22Rv1 (cell line): ENCODE data around the gene EVI5L.

Source experiments
- ZFX ChIP-seq: fragments of 450-650 bp; IDR thresholded peaks from 2 replicates; pipeline ENCODE4 v1.6.1; 2017; ENCODE audit warnings: antibody characterized with exemption, borderline replicate concordance
- TF ChIP-seq, protein P1 (sequence below): fragments of 450-650 bp; IDR thresholded peaks from 2 replicates; pipeline ENCODE4 v1.5.1; 2017; ENCODE audit warnings: mild to moderate bottlenecking

DNA sequence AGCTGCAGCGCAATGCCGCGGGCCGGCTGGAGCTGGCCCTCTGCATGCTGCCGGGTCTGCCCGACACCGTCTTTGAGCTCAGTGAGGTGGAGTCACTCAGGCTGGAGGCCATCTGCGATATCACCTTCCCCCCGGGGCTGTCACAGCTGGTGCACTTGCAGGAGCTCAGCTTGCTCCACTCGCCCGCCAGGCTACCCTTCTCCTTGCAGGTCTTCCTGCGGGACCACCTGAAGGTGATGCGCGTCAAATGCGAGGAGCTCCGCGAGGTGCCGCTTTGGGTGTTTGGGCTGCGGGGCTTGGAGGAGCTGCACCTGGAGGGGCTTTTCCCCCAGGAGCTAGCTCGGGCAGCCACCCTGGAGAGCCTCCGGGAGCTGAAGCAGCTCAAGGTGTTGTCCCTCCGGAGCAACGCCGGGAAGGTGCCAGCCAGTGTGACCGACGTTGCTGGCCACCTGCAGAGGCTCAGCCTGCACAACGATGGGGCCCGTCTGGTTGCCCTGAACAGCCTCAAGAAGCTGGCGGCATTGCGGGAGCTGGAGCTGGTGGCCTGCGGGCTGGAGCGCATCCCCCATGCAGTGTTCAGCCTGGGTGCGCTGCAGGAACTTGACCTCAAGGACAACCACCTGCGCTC is 69.8 kb downstream of the EVI5L start:
- TF ChIP-seq, protein P1, sequence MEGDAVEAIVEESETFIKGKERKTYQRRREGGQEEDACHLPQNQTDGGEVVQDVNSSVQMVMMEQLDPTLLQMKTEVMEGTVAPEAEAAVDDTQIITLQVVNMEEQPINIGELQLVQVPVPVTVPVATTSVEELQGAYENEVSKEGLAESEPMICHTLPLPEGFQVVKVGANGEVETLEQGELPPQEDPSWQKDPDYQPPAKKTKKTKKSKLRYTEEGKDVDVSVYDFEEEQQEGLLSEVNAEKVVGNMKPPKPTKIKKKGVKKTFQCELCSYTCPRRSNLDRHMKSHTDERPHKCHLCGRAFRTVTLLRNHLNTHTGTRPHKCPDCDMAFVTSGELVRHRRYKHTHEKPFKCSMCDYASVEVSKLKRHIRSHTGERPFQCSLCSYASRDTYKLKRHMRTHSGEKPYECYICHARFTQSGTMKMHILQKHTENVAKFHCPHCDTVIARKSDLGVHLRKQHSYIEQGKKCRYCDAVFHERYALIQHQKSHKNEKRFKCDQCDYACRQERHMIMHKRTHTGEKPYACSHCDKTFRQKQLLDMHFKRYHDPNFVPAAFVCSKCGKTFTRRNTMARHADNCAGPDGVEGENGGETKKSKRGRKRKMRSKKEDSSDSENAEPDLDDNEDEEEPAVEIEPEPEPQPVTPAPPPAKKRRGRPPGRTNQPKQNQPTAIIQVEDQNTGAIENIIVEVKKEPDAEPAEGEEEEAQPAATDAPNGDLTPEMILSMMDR: no peak
- no peak for TF ChIP-seq ZFX
